Measurements from ENCODE around the gene ANKRD10.

ANKRD10 gene

DNA sequence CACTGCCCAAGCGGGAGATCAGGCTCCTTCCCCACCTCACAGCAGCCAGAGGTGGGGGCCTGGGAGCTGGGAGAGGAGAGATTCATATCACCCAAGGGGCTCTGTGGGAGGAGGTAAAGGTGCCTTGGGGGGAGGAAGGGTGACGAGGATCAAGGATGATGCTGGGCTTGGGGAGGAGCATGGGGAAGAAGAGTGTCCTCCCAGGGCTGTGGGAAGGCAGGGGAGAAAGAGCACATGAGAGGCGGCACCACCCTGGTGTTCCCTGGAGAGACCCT is 82.7 kb downstream of the ANKRD10 start:
- FAIRE-seq (no peak), DNase-seq (ENCODE audit: insufficient read length, low spot score) (no peak)
- TF ChIP-seq, protein P1, sequence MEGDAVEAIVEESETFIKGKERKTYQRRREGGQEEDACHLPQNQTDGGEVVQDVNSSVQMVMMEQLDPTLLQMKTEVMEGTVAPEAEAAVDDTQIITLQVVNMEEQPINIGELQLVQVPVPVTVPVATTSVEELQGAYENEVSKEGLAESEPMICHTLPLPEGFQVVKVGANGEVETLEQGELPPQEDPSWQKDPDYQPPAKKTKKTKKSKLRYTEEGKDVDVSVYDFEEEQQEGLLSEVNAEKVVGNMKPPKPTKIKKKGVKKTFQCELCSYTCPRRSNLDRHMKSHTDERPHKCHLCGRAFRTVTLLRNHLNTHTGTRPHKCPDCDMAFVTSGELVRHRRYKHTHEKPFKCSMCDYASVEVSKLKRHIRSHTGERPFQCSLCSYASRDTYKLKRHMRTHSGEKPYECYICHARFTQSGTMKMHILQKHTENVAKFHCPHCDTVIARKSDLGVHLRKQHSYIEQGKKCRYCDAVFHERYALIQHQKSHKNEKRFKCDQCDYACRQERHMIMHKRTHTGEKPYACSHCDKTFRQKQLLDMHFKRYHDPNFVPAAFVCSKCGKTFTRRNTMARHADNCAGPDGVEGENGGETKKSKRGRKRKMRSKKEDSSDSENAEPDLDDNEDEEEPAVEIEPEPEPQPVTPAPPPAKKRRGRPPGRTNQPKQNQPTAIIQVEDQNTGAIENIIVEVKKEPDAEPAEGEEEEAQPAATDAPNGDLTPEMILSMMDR (IDR thresholded peaks at IDR 0.05; ENCODE audit: insufficient read depth, missing control alignments) = no peak

DNA sequence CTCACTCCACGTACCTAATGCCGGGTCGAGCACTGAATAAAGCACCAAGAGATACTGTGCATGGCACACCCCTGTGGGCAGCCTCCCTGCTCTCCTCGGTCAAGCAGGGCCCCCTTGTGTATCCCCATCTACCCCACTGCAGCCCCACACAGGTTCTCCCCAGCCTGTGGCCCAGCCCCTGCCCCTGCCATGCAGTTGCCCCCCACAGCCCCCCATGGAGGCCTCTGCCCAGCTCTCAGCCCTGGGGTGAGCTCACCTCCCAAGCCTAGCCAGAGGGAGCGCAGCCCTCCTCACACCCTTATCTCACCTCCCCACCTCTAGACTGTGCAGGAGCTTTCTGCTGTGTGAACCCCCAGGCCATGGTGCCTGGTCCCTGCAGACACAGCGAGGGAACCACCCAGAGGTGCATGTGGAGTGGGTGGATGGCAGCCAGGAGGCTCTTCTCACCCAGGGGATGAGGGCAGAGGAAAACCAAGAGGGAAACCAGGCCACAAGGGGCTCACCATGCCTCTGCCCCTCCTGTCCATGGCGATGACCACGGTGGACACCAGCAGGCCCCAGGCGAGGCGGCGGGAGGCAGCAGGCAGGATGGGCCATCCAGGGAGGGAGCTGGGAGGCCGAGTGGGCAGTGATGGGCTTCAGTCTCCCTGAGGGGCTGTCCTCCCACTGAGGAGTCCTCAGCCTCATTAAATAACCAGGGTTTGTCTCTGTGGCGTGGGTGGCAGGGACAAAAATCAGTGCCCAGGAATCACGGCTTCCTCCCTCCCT is 83.2 kb downstream of the ANKRD10 start:
- no peak for FAIRE-seq
- TF ChIP-seq, protein P1 (IDR thresholded peaks at IDR 0.05; ENCODE audit: insufficient read depth, missing control alignments) = no peak
- no peak for DNase-seq (ENCODE audit: insufficient read length, low spot score)

DNA sequence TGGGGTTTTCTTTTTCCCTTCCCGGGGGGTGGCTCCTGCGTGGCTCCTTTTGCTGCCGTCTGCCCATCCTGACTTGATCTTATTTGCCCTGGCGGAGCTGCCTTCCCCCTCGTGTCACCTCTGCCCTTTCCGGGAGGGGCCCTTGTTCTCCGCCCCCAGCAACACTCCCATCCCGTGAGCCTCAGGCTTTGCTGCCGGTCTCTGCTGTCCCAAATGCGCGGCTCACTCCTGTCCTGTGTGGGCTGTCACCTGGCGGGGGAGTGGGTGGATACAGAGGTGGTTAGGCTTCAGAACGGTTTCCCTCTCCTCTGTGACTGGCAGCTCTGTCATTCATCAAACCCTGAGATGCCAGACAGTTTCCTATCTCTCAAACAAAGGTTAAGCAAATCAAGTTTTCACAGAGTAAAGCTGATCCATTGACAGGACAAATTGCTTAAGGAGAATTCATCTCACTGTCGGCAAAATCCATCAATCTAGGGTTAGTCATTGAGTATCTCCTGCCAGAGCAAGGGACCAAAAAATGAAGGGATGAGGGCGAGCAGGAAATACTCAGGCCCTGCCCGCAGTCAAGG is 84.0 kb downstream of the ANKRD10 start:
- DNase-seq (ENCODE audit: insufficient read length, low spot score) (no peak), FAIRE-seq (no peak)
- TF ChIP-seq, protein P1 (IDR thresholded peaks at IDR 0.05; ENCODE audit: insufficient read depth, missing control alignments) = no peak

DNA sequence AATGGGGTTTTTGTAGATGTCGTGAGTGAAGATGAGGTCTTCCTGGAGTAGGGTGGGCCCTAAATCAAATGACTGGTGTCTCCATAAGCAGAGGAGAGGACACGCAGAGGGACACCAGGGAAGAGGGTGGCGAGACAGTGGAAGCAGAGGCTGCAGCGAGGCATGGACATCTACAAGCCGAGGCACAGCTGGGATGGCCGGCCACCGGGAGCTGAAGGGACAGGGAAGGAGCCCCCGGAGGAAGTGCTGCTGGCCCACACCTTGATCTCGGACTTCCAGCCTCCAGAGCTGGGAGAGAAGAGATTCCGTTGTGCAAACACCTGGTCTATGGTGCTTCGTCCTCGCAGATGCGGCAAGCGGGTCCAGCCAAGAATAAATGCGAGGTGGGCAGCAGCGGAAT is 84.5 kb downstream of the ANKRD10 start:
- FAIRE-seq = no peak
- no peak for DNase-seq (ENCODE audit: insufficient read length, low spot score)
- TF ChIP-seq, protein P1 (IDR thresholded peaks at IDR 0.05; ENCODE audit: insufficient read depth, missing control alignments) = no peak

DNA sequence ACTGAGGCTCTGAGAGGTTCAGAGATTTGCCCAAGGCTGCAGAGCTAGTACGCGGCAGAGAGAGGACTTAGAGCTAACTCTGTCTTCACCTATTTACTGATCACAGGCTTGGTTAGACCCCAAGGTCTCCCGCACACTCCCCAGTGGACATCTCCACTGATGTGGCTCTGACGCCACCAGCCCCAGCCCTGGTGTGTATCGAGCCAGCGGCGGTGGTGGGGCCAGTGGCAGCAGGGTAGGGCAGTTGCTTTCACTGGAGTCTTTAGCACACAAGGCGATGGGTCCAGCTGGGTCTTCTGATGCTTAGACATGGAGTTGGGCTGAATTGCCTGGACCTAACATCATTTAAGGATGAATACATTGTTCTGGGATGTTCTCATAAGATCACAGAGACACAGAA is 85.4 kb downstream of the ANKRD10 start:
- no peak for FAIRE-seq
- no peak for DNase-seq (ENCODE audit: insufficient read length, low spot score)
- TF ChIP-seq, protein P1 (IDR thresholded peaks at IDR 0.05; ENCODE audit: insufficient read depth, missing control alignments) = no peak

DNA sequence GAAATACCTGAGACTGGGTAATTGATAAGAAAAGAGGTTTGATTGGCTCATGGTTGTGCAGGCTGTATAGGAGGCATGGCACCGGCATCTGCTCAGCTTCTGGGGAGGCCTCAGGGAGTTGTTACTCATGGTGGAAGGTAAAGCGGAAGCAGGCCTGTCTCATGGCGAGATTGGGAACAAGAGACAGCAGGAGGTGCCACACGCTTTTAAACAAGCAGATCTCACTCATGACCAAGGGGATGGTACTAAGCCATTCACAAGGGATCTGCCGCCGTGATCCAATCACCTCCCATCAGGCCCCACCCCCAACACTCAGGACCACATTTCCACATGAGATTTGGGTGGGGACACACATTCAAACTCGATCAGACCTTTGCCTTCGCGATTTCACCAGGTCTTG is 86.2 kb downstream of the ANKRD10 start:
- TF ChIP-seq, protein P1 (IDR thresholded peaks at IDR 0.05; ENCODE audit: insufficient read depth, missing control alignments) = no peak
- no peak for DNase-seq (ENCODE audit: insufficient read length, low spot score)
- no peak for FAIRE-seq

Data from D721Med (cell line).